ENCODE measurements around the gene AKTIP. TPM values are rescaled to one million over a fixed set of nuclear protein-coding genes. Genes with fewer than 3 reads are reported as not detected.

AKTIP gene
- total and polyA plus RNA-seq, 3 donors from 2014 or later = 58.4 to 75.4 (median 75.3) TPM

GRCh38 chr16:53534206-53534605 is 31.2 kb upstream of the AKTIP start:
- Histone ChIP-seq H3K4me1 (no peaks in the 10 kb centered on the region), H3K27me3 (no peaks in the 10 kb centered on the region), H3K27ac (no peak overlapping the region), H3K9me3 (no peaks in the 10 kb centered on the region), H3K36me3 (ENCODE audit: low read depth, missing control alignments) (no peaks in the 10 kb centered on the region), H3K4me3 (no peak overlapping the region)
- 76 to 89% methylated on average over 2 of the region's 2 CpGs for WGBS, 2 donors
- TF ChIP-seq, protein P1, sequence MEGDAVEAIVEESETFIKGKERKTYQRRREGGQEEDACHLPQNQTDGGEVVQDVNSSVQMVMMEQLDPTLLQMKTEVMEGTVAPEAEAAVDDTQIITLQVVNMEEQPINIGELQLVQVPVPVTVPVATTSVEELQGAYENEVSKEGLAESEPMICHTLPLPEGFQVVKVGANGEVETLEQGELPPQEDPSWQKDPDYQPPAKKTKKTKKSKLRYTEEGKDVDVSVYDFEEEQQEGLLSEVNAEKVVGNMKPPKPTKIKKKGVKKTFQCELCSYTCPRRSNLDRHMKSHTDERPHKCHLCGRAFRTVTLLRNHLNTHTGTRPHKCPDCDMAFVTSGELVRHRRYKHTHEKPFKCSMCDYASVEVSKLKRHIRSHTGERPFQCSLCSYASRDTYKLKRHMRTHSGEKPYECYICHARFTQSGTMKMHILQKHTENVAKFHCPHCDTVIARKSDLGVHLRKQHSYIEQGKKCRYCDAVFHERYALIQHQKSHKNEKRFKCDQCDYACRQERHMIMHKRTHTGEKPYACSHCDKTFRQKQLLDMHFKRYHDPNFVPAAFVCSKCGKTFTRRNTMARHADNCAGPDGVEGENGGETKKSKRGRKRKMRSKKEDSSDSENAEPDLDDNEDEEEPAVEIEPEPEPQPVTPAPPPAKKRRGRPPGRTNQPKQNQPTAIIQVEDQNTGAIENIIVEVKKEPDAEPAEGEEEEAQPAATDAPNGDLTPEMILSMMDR (IDR thresholded peaks at IDR 0.05) = no peak
- TF ChIP-seq POLR2A (IDR thresholded peaks at IDR 0.05) = no peak
- intact Hi-C loops (cut with DNase I; ENCODE audit: low total_unique reads) = no loop called here
- DNase-seq = no peak

GRCh38 chr16:53530741-53531140 is 27.7 kb upstream of the AKTIP start:
- Histone ChIP-seq H3K4me1 (no peaks in the 10 kb centered on the region), H3K36me3 (ENCODE audit: low read depth, missing control alignments) (no peaks in the 10 kb centered on the region), H3K27me3 (no peaks in the 10 kb centered on the region), H3K27ac (no peak overlapping the region), H3K9me3 (no peaks in the 10 kb centered on the region), H3K4me3 (no peak overlapping the region)
- 64 to 75% methylated on average over 1 of the region's 1 CpG for WGBS, 2 donors
- TF ChIP-seq, protein P1 (IDR thresholded peaks at IDR 0.05) = no peak
- TF ChIP-seq POLR2A (IDR thresholded peaks at IDR 0.05) = no peak
- no peak for DNase-seq
- intact Hi-C loops (cut with DNase I; ENCODE audit: low total_unique reads) = no loop called here

- H3K4me3 ChIP-seq = no peak overlapping the region
- intact Hi-C loops (cut with DNase I; ENCODE audit: low total_unique reads) = no loop called here
- H3K27ac ChIP-seq = no peak overlapping the region
- H3K9me3 ChIP-seq = no peaks in the 10 kb centered on the region
- no peak for DNase-seq
- WGBS, 2 donors = 38 to 59% methylated on average over 10 of the region's 10 CpGs
- H3K27me3 ChIP-seq = no peaks in the 10 kb centered on the region
- H3K4me1 ChIP-seq = no peaks in the 10 kb centered on the region
- no peak for TF ChIP-seq POLR2A (IDR thresholded peaks at IDR 0.05)
- no peaks in the 10 kb centered on the region for H3K36me3 ChIP-seq (ENCODE audit: low read depth, missing control alignments)
These were observed 27.0 kb upstream of the AKTIP start for GRCh38 chr16:53530046-53530445.

DNA sequence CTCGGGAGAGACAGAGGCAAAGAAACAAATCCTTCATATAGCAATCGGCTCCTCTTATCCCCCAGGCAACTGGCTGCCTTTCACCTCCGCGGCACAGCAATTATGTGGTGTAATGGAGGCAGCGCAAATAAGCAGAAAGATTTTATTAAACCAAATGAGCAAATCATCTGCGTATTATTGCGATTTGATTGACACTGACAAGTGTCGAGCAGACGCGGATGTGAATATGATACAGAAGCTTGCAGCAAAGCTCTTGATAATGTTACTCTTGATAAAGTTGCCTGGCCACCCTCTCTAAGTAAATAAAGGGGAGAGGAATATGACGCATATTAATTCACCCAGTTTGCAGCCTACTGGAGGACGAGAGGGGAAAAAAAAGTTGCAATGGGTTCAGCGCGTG is 26.5 kb upstream of the AKTIP start:
- WGBS, 2 donors = 89 to 92% methylated on average over 14 of the region's 14 CpGs
- intact Hi-C loops (cut with DNase I; ENCODE audit: low total_unique reads) = no loop called here

DNA sequence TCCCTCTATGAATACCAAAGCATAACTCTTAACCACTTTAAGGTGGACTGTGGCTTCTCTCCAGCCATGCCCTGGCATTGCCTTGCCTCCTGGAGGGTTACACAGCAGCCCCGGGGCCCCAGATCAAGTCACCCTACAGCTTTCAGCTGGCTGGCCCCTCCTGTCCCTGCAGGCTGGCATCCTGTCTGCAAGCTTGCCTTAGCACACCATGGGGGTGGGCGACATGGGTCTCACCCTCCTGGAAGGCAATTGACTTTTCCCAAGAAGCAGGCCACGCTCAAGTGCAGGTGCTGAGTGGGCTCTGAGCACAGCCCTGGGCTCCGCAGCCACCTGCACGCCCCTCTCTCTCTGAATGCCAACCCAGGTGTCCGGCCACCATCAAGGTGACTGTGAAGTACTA is 25.8 kb upstream of the AKTIP start:
- Histone ChIP-seq H3K4me3 (no peak overlapping the region), H3K27ac (no peak overlapping the region), H3K9me3 (no peaks in the 10 kb centered on the region), H3K4me1 (no peaks in the 10 kb centered on the region), H3K36me3 (ENCODE audit: low read depth, missing control alignments) (no peaks in the 10 kb centered on the region), H3K27me3 (no peaks in the 10 kb centered on the region)
- 93 to 94% methylated on average over 5 to 6 of the region's 6 CpGs for WGBS, 2 donors
- DNase-seq = no peak
- TF ChIP-seq, protein P1 (IDR thresholded peaks at IDR 0.05) = no peak
- no peak for TF ChIP-seq POLR2A (IDR thresholded peaks at IDR 0.05)
- intact Hi-C loops (cut with DNase I; ENCODE audit: low total_unique reads) = no loop called here

More for the DNA sequence above, 26.5 kb upstream of the AKTIP start:
- Histone ChIP-seq H3K4me1 (no peaks in the 10 kb centered on the region), H3K27me3 (no peaks in the 10 kb centered on the region), H3K27ac (no peak overlapping the region), H3K4me3 (no peak overlapping the region), H3K36me3 (ENCODE audit: low read depth, missing control alignments) (no peaks in the 10 kb centered on the region), H3K9me3 (no peaks in the 10 kb centered on the region)
- no peak for DNase-seq
- no peak for TF ChIP-seq POLR2A (IDR thresholded peaks at IDR 0.05)
- TF ChIP-seq, protein P1 (IDR thresholded peaks at IDR 0.05) = no peak
